CD4-positive, CD25-positive, alpha-beta regulatory T cell (primary cell): ENCODE measurements around the gene AATF. TPM values are rescaled to one million over a fixed set of nuclear protein-coding genes. Genes with fewer than 3 reads are reported as not detected.
A peak's percentile ranks its signal among the peaks of the same experiment; 100 is the strongest.

Experiments
- ATAC-seq, 2 donors: fragments of 150-1000 bp; cut with Tn5 transposase; one replicate each; pipeline ENCODE4 v1.10.0; 2021; ENCODE audit warnings: low read depth in 2 of 2, moderate number of reproducible peaks in 2 of 2, moderate library complexity in 1 of 2
- DNase-seq, 3 donors: peaks; one replicate each; pipeline versions ENCODE4 v3.0.0 to v3.0.0-alpha.2; 2012 to 2022; ENCODE audit warnings: mixed read lengths in 1 of 3
- H3K27ac ChIP-seq: one replicate; pipeline ENCODE4 v1.7.0; 2013; ENCODE audit warnings: mild to moderate bottlenecking, low read length; ENCODE audit not compliant: insufficient read depth, poor library complexity, severe bottlenecking
- H3K27me3 ChIP-seq: one replicate; pipeline ENCODE4 v1.7.0; 2013; ENCODE audit warnings: low read length; ENCODE audit not compliant: control insufficient read depth, insufficient read depth
- H3K36me3 ChIP-seq: one replicate; pipeline ENCODE4 v1.7.0; 2013; ENCODE audit warnings: mild to moderate bottlenecking, low read length, moderate library complexity; ENCODE audit not compliant: control insufficient read depth, insufficient read depth
- H3K4me1 ChIP-seq: 2 replicates; pipeline ENCODE4 v1.7.0; 2013; ENCODE audit warnings: mild to moderate bottlenecking, low read length; ENCODE audit not compliant: insufficient read depth, control insufficient read depth, poor library complexity, severe bottlenecking
- H3K4me3 ChIP-seq: one replicate; pipeline ENCODE4 v1.7.0; 2013; ENCODE audit warnings: low read depth, mild to moderate bottlenecking, low read length, moderate library complexity
- H3K9me3 ChIP-seq, 2 experiments: 1 replicate in 1 of 2; 2 replicates in 1 of 2; pipeline ENCODE4 v1.7.0; 2013; ENCODE audit warnings: low read length in 2 of 2, mild to moderate bottlenecking in 1 of 2, moderate library complexity in 1 of 2; ENCODE audit not compliant: control insufficient read depth in 2 of 2
- H3K27ac Mint-ChIP-seq, 3 donors: one replicate each; pipeline ENCODE4 v1.8.0; 2020 to 2022; ENCODE audit warnings: mild to moderate bottlenecking in 3 of 3, mixed read lengths in 3 of 3, moderate library complexity in 2 of 3
- H3K27me3 Mint-ChIP-seq: one replicate; pipeline ENCODE4 v1.8.0; 2022; ENCODE audit warnings: mild to moderate bottlenecking, mixed read lengths
- H3K36me3 Mint-ChIP-seq: one replicate; pipeline ENCODE4 v1.8.0; 2020; ENCODE audit warnings: mixed read lengths
- H3K4me1 Mint-ChIP-seq, 4 donors: one replicate each; pipeline ENCODE4 v1.8.0; 2020 to 2022; ENCODE audit warnings: mixed read lengths in 4 of 4, mild to moderate bottlenecking in 1 of 4
- H3K4me3 Mint-ChIP-seq, 4 donors: one replicate each; pipeline ENCODE4 v1.8.0; 2020 to 2022; ENCODE audit warnings: mild to moderate bottlenecking in 4 of 4, mixed read lengths in 4 of 4, moderate library complexity in 3 of 4
- H3K9me3 Mint-ChIP-seq, 7 donors: one replicate each; pipeline ENCODE4 v1.8.0; 2020 to 2022; ENCODE audit warnings: mixed read lengths in 7 of 7, mild to moderate bottlenecking in 3 of 7, moderate library complexity in 2 of 7
- polyA plus RNA-seq, 4 donors: library from polyadenylated mRNA; unstranded; fragments of 300-500 nt; fragmentation: Illumina TruSeq; gene quantifications; one replicate each; pipeline ENCODE4 v1.2.3, GENCODE V29; 2021
- total RNA-seq: library from RNA; stranded (reverse); gene quantifications from one replicate; pipeline ENCODE4 v1.2.3, GENCODE V29; 2022

The AATF gene
- total RNA-seq (72.6 TPM), polyA plus RNA-seq (10 to 100 TPM; 81.2 to 89.8 (median 84.9) TPM)

- peak; percentile 92 to 96 for ATAC-seq
- Mint-ChIP-seq H3K36me3 (peaks cover 34% of the 10 kb centered on the region), H3K9me3 (peaks cover 0 to 2% (median 0%) of the 10 kb centered on the region in 7 donors), H3K4me1 (peaks cover 38 to 76% (median 53%) of the 10 kb centered on the region in 4 donors), H3K27me3 (peaks cover 47% of the 10 kb centered on the region), H3K4me3 (peak within 1 kb of the TSS; percentile 91 to 97 (median 95)), H3K27ac (peak within 1 kb of the TSS; percentile 96 to 99 (median 98))
- peak within 1 kb of the TSS; percentile 84 for H3K27ac ChIP-seq
- H3K9me3 ChIP-seq: no peaks in the 10 kb centered on the region
- peak within 1 kb of the TSS; percentile 96 for H3K4me3 ChIP-seq
- H3K4me1 ChIP-seq: peaks cover 58% of the 10 kb centered on the region
- H3K36me3 ChIP-seq: peaks cover 21% of the 10 kb centered on the region
- DNase-seq: peak; percentile 96 to 98 (median 96)
- peaks cover 35% of the 10 kb centered on the region for H3K27me3 ChIP-seq
These were observed at the start of gene AATF for GRCh38 chr17:36948717-36949460. Gene AATF (plus strand): TSS chr17:36948954. CDS start chr17:36949126, 172 bp downstream.

GRCh38 chr17:36899250-36900159 lies 49.2 kb upstream of the AATF start:
- Mint-ChIP-seq H3K36me3 (no peaks in the 10 kb centered on the region), H3K27me3 (peaks cover 27% of the 10 kb centered on the region), H3K9me3 (peaks cover 0 to 1% (median 0%) of the 10 kb centered on the region in 7 donors), H3K4me1 (peaks cover 0 to 4% (median 0%) of the 10 kb centered on the region in 4 donors), H3K27ac (peak overlapping the region in 1 of 3 donors; percentile 93), H3K4me3 (no peak overlapping the region)
- H3K4me3 ChIP-seq: no peak overlapping the region
- ATAC-seq: no peak
- H3K4me1 ChIP-seq: no peaks in the 10 kb centered on the region
- H3K27ac ChIP-seq: no peak overlapping the region
- DNase-seq: no peak
- H3K27me3 ChIP-seq: peaks cover 2% of the 10 kb centered on the region
- H3K36me3 ChIP-seq: no peaks in the 10 kb centered on the region
- no peaks in the 10 kb centered on the region for H3K9me3 ChIP-seq

- Mint-ChIP-seq H3K9me3 (peaks cover 0 to 1% (median 0%) of the 10 kb centered on the region in 7 donors), H3K4me3 (no peak overlapping the region), H3K36me3 (no peaks in the 10 kb centered on the region), H3K27ac (no peak overlapping the region), H3K27me3 (peaks cover 26% of the 10 kb centered on the region), H3K4me1 (peaks cover 0 to 4% (median 0%) of the 10 kb centered on the region in 4 donors)
- no peaks in the 10 kb centered on the region for H3K36me3 ChIP-seq
- no peak for DNase-seq
- ATAC-seq: no peak
- H3K4me3 ChIP-seq: no peak overlapping the region
- no peaks in the 10 kb centered on the region for H3K4me1 ChIP-seq
- H3K9me3 ChIP-seq: no peaks in the 10 kb centered on the region
- peaks cover 2% of the 10 kb centered on the region for H3K27me3 ChIP-seq
- no peak overlapping the region for H3K27ac ChIP-seq
These were observed 48.6 kb upstream of the AATF start for GRCh38 chr17:36900160-36900512.

- Histone ChIP-seq H3K9me3 (no peaks in the 10 kb centered on the region), H3K36me3 (no peaks in the 10 kb centered on the region), H3K4me3 (no peak overlapping the region), H3K27me3 (no peaks in the 10 kb centered on the region), H3K4me1 (no peaks in the 10 kb centered on the region), H3K27ac (no peak overlapping the region)
- DNase-seq (no peak), ATAC-seq (no peak)
- no peaks in the 10 kb centered on the region for H3K36me3 Mint-ChIP-seq
- H3K27ac Mint-ChIP-seq: no peak overlapping the region
- no peak overlapping the region for H3K4me3 Mint-ChIP-seq
- peaks cover 24% of the 10 kb centered on the region for H3K27me3 Mint-ChIP-seq
- H3K4me1 Mint-ChIP-seq: no peaks in the 10 kb centered on the region
- H3K9me3 Mint-ChIP-seq: peaks cover 0 to 1% (median 0%) of the 10 kb centered on the region in 7 donors
These were observed 47.2 kb upstream of the AATF start for GRCh38 chr17:36901506-36901905.

GRCh38 chr17:36907407-36907806 lies 41.3 kb upstream of the AATF start:
- Histone ChIP-seq H3K27me3 (no peaks in the 10 kb centered on the region), H3K4me1 (no peaks in the 10 kb centered on the region), H3K36me3 (no peaks in the 10 kb centered on the region), H3K4me3 (no peak overlapping the region), H3K27ac (no peak overlapping the region), H3K9me3 (no peaks in the 10 kb centered on the region)
- no peaks in the 10 kb centered on the region for H3K36me3 Mint-ChIP-seq
- DNase-seq (no peak), ATAC-seq (no peak)
- no peak overlapping the region for H3K27ac Mint-ChIP-seq
- peaks cover 23% of the 10 kb centered on the region for H3K27me3 Mint-ChIP-seq
- H3K4me3 Mint-ChIP-seq: no peak overlapping the region
- H3K9me3 Mint-ChIP-seq: no peaks in the 10 kb centered on the region
- H3K4me1 Mint-ChIP-seq: no peaks in the 10 kb centered on the region

GRCh38 chr17:36910513-36910912 lies 38.2 kb upstream of the AATF start:
- no peak overlapping the region for H3K27ac Mint-ChIP-seq
- peaks cover 26% of the 10 kb centered on the region for H3K27me3 Mint-ChIP-seq
- H3K4me3 Mint-ChIP-seq: no peak overlapping the region
- ATAC-seq (no peak), DNase-seq (no peak)
- Histone ChIP-seq H3K9me3 (no peaks in the 10 kb centered on the region), H3K4me3 (no peak overlapping the region), H3K4me1 (no peaks in the 10 kb centered on the region), H3K27ac (no peak overlapping the region), H3K27me3 (no peaks in the 10 kb centered on the region), H3K36me3 (no peaks in the 10 kb centered on the region)
- H3K4me1 Mint-ChIP-seq: no peaks in the 10 kb centered on the region
- H3K36me3 Mint-ChIP-seq: no peaks in the 10 kb centered on the region
- H3K9me3 Mint-ChIP-seq: no peaks in the 10 kb centered on the region

GRCh38 chr17:36911001-36911400 lies 37.8 kb upstream of the AATF start:
- Histone ChIP-seq H3K4me3 (no peak overlapping the region), H3K36me3 (no peaks in the 10 kb centered on the region), H3K27ac (no peak overlapping the region), H3K27me3 (no peaks in the 10 kb centered on the region), H3K4me1 (no peaks in the 10 kb centered on the region), H3K9me3 (no peaks in the 10 kb centered on the region)
- no peaks in the 10 kb centered on the region for H3K9me3 Mint-ChIP-seq
- H3K4me1 Mint-ChIP-seq: no peaks in the 10 kb centered on the region
- no peaks in the 10 kb centered on the region for H3K36me3 Mint-ChIP-seq
- no peak overlapping the region for H3K4me3 Mint-ChIP-seq
- no peak overlapping the region for H3K27ac Mint-ChIP-seq
- no peak for DNase-seq
- no peak for ATAC-seq
- peaks cover 29% of the 10 kb centered on the region for H3K27me3 Mint-ChIP-seq
